Stimulated activated CD4-positive, alpha-beta T cell treated with anti-CD3 and anti-CD28 coated beads, Interleukin-2, amount 100 ng/mL, for 24 hours (primary cell): ENCODE results near the gene NANP.

ENCODE experiments used
- DNase-seq, 2 donors: peaks; one replicate each; pipeline ENCODE4 v3.0.0-alpha.2; 2020

Gene NANP

GRCh38 chr20:25567286-25567685 lies 56.5 kb downstream of the NANP start:
- DNase-seq = no peak

- no peak for DNase-seq
These were observed 57.0 kb downstream of the NANP start for GRCh38 chr20:25566821-25567220.

- no peak for DNase-seq
These were observed 58.1 kb downstream of the NANP start for GRCh38 chr20:25565578-25566157.

GRCh38 chr20:25563876-25564275 lies 59.9 kb downstream of the NANP start:
- no peak for DNase-seq

GRCh38 chr20:25563362-25563761 lies 60.5 kb downstream of the NANP start:
- DNase-seq = no peak
